WTC11 (cell line): ENCODE results near the gene KRTAP4-2.

Experiments used
- ATF3 ChIP-seq: sonication (generic); formaldehyde crosslinking; conservative IDR thresholded peaks from 2 replicates; pipeline ENCODE4 v1.8.1; 2022; ENCODE audit warnings: mild to moderate bottlenecking, missing genetic modification reagents
- CTCF ChIP-seq: fragments of 200-600 bp; IDR thresholded peaks from 2 replicates; pipeline ENCODE4 v1.8.0; 2022; ENCODE audit warnings: antibody characterized with exemption
- E2F1 ChIP-seq: sonication (generic); formaldehyde crosslinking; IDR thresholded peaks from 2 replicates; pipeline ENCODE4 v1.8.0; 2022; ENCODE audit warnings: mild to moderate bottlenecking, missing genetic modification reagents
- FOXP4 ChIP-seq: sonication (generic); formaldehyde crosslinking; IDR thresholded peaks from 2 replicates; pipeline ENCODE4 v1.8.0; 2022; ENCODE audit warnings: mild to moderate bottlenecking, missing genetic modification reagents
- USF1 ChIP-seq: sonication (generic); formaldehyde crosslinking; IDR thresholded peaks from 2 replicates; pipeline ENCODE4 v1.8.0; 2022; ENCODE audit warnings: mild to moderate bottlenecking, missing genetic modification reagents
- ZBTB43 ChIP-seq: sonication (generic); formaldehyde crosslinking; IDR thresholded peaks from 2 replicates; pipeline ENCODE4 v1.8.1; 2023; ENCODE audit warnings: mild to moderate bottlenecking, missing genetic modification reagents
- ZMAT4 ChIP-seq: fragments of 250-450 bp; sonication (Bioruptor Pico); IDR thresholded peaks from 2 replicates; pipeline ENCODE4 v1.9.0; 2021; ENCODE audit warnings: mild to moderate bottlenecking
- ZSCAN18 ChIP-seq: fragments of 250-450 bp; sonication (Bioruptor Pico); IDR thresholded peaks from 2 replicates; pipeline ENCODE4 v2.1.2; 2022; ENCODE audit warnings: mild to moderate bottlenecking, moderate library complexity

- TF ChIP-seq ZMAT4 (no peak), CTCF (no peak), ZSCAN18 (CRISPR knock-in tag) (no peak), ATF3 (no peak), USF1 (CRISPR knock-in tag) (no peak), E2F1 (no peak), ZBTB43 (CRISPR knock-in tag) (no peak), FOXP4 (CRISPR knock-in tag) (no peak)
Measured at GRCh38 chr17:41167561-41167960, 10.5 kb downstream of the KRTAP4-2 start.
